ENCODE results near the gene ENGASE.

The ENGASE gene

GRCh38 chr17:79034931-79035485 lies 39.6 kb upstream of the ENGASE start:
- no peak for TF ChIP-seq CTCF (conservative IDR thresholded peaks at IDR 0.05; ENCODE audit: low read depth, low read length)
- H3K4me3 ChIP-seq (ENCODE audit: low read length) = no peak overlapping the region
- DNase-seq (ENCODE audit: low read depth) = no peak

- no peak for DNase-seq (ENCODE audit: low read depth)
- TF ChIP-seq CTCF (conservative IDR thresholded peaks at IDR 0.05; ENCODE audit: low read depth, low read length) = no peak
Observed at GRCh38 chr17:79035686-79036085, 38.9 kb upstream of the ENGASE start.

GRCh38 chr17:79036181-79036580 lies 38.4 kb upstream of the ENGASE start:
- TF ChIP-seq CTCF (conservative IDR thresholded peaks at IDR 0.05; ENCODE audit: low read depth, low read length) = no peak
- no peak overlapping the region for H3K4me3 ChIP-seq (ENCODE audit: low read length)
- DNase-seq (ENCODE audit: low read depth) = no peak

More at GRCh38 chr17:79035686-79036085, 38.9 kb upstream of the ENGASE start:
- no peak overlapping the region for H3K4me3 ChIP-seq (ENCODE audit: low read length)

- peak; percentile 99 for DNase-seq (ENCODE audit: low read depth)
- H3K4me3 ChIP-seq (ENCODE audit: low read length) = no peak overlapping the region
- no peak for TF ChIP-seq CTCF (conservative IDR thresholded peaks at IDR 0.05; ENCODE audit: low read depth, low read length)
Observed at GRCh38 chr17:79036596-79036995, 38.0 kb upstream of the ENGASE start.

- no peak for DNase-seq (ENCODE audit: low read depth)
- no peak for TF ChIP-seq CTCF (conservative IDR thresholded peaks at IDR 0.05; ENCODE audit: low read depth, low read length)
- no peak overlapping the region for H3K4me3 ChIP-seq (ENCODE audit: low read length)
Observed at GRCh38 chr17:79038545-79039135, 36.0 kb upstream of the ENGASE start.

- DNase-seq (ENCODE audit: low read depth) = no peak
Observed at GRCh38 chr17:79039171-79039570, 35.5 kb upstream of the ENGASE start.

More at GRCh38 chr17:79039171-79039570, 35.5 kb upstream of the ENGASE start:
- TF ChIP-seq CTCF (conservative IDR thresholded peaks at IDR 0.05; ENCODE audit: low read depth, low read length) = no peak
- H3K4me3 ChIP-seq (ENCODE audit: low read length) = no peak overlapping the region

Measured in retinal pigment epithelial cell (primary cell).